K562 (cell line): ENCODE results near the gene PRODH2. TPM values are rescaled to one million over a fixed set of nuclear protein-coding genes. Genes with fewer than 3 reads are reported as not detected.

Experiments used
- CBFB ChIP-seq: sonication (generic); formaldehyde crosslinking; IDR thresholded peaks from 2 replicates; pipeline ENCODE4 v1.4.0; 2020; ENCODE audit warnings: mild to moderate bottlenecking, missing genetic modification reagents
- FOS ChIP-seq: IDR thresholded peaks from 3 replicates; pipeline ENCODE4 v1.6.1; 2011; ENCODE audit not compliant: insufficient read length; ENCODE audit errors: extremely low read depth
- FOXM1 ChIP-seq, 2 experiments: fragments of 450-650 bp in 1 of 2; sonication (generic) in 1 of 2; formaldehyde crosslinking in 1 of 2; IDR thresholded peaks; 2 replicates each; pipeline versions ENCODE4 v1.6.1 to v1.9.0; 2017 to 2022; ENCODE audit warnings: low read depth in 2 of 2, mild to moderate bottlenecking in 2 of 2, missing genetic modification reagents in 1 of 2, moderate library complexity in 1 of 2
- HCFC1 ChIP-seq: IDR thresholded peaks from 2 replicates; pipeline ENCODE4 v1.6.1; 2012; ENCODE audit warnings: low read depth, low read length, improper control_type of control experiment
- L3MBTL2 ChIP-seq: fragments of 450-650 bp; IDR thresholded peaks from 2 replicates; pipeline ENCODE4 v1.6.1; 2016; ENCODE audit warnings: mild to moderate bottlenecking, moderate library complexity
- LCOR ChIP-seq: sonication (generic); formaldehyde crosslinking; IDR thresholded peaks from 2 replicates; pipeline ENCODE4 v1.8.0; 2022; ENCODE audit warnings: mild to moderate bottlenecking, missing genetic modification reagents
- MCM5 ChIP-seq: fragments of 450-650 bp; IDR thresholded peaks from 2 replicates; pipeline ENCODE4 v1.6.1; 2016; ENCODE audit warnings: low read depth
- MLX ChIP-seq, 2 experiments: fragments of 450-650 bp in 1 of 2; sonication (generic) in 1 of 2; formaldehyde crosslinking; conservative IDR thresholded peaks; 2 replicates each; pipeline versions ENCODE4 v1.4.0 to v1.8.1; 2020 to 2022; ENCODE audit warnings: mild to moderate bottlenecking in 1 of 2, missing genetic modification reagents in 1 of 2
- NR2F6 ChIP-seq: fragments of 450-650 bp; formaldehyde crosslinking; IDR thresholded peaks from 2 replicates; pipeline ENCODE4 v1.4.0; 2020; ENCODE audit warnings: mild to moderate bottlenecking
- PHB2 ChIP-seq: fragments of 450-650 bp; IDR thresholded peaks from 2 replicates; pipeline ENCODE4 v1.6.1; 2017; ENCODE audit warnings: low read depth
- YY1 ChIP-seq, 3 experiments: IDR thresholded peaks; 2 replicates each; pipeline ENCODE4 v1.6.1; 2011; ENCODE audit warnings: low read length in 2 of 3, mild to moderate bottlenecking in 2 of 3, moderate library complexity in 2 of 3, borderline replicate concordance in 1 of 3, control low read depth in 1 of 3, low read depth in 1 of 3; ENCODE audit not compliant: insufficient read depth in 3 of 3, insufficient replicate concordance in 2 of 3, control insufficient read depth in 1 of 3, insufficient read length in 1 of 3; ENCODE audit errors: extremely low read depth in 1 of 3
- polyA plus RNA-seq, 8 experiments: library from polyadenylated mRNA; depleted of rRNA in 4 of 8; stranded (reverse) in 5 of 8; unstranded in 3 of 8; fragments of >200 nt; fragmentation: Nextera tagmentation in 2 of 8; fragmentation: Illumina TruSeq in 1 of 8; extraction: Ambion mirVana in 2 of 8; extraction: Trizol in 1 of 8; gene quantifications; 2 replicates each; pipeline versions ENCODE4 v1.2.1 to v1.2.3, GENCODE V29; 2011 to 2014; ENCODE audit warnings: inconsistent platforms in 1 of 8, missing spikeins in 1 of 8
- total RNA-seq, 7 experiments: library from RNA; depleted of rRNA in 6 of 7; stranded (reverse); fragments of >200 nt in 6 of 7; fragmentation: Illumina TruSeq in 2 of 7; extraction: Trizol in 2 of 7; gene quantifications; 2 replicates each; pipeline versions ENCODE4 v1.2.1 to v1.2.3, GENCODE V29; 2011 to 2021; ENCODE audit warnings: low replicate concordance in 1 of 7
- TF ChIP-seq, protein P1 (sequence below): fragments of 250-450 bp; sonication (Bioruptor Pico); IDR thresholded peaks from 2 replicates; pipeline ENCODE4 v1.4.0; 2020; ENCODE audit warnings: mild to moderate bottlenecking, moderate library complexity
- TF ChIP-seq, protein P2 (sequence below), 2 experiments: fragments of 450-650 bp; formaldehyde crosslinking in 1 of 2; IDR thresholded peaks; 2 replicates each; pipeline versions ENCODE4 v1.4.0 to v1.6.1; 2014 to 2020; ENCODE audit warnings: mild to moderate bottlenecking in 2 of 2, borderline replicate concordance in 1 of 2, low read depth in 1 of 2
- TF ChIP-seq, protein P3 (sequence below): fragments of 450-650 bp; IDR thresholded peaks from 2 replicates; pipeline ENCODE4 v1.6.1; 2014; ENCODE audit warnings: low read depth, mild to moderate bottlenecking, moderate library complexity, borderline replicate concordance

Gene PRODH2
- total and polyA plus RNA-seq, 9 of the 15 experiments (the other 6 are each of a cell fraction or from before 2014, with no cell fraction given) = not detected

DNA sequence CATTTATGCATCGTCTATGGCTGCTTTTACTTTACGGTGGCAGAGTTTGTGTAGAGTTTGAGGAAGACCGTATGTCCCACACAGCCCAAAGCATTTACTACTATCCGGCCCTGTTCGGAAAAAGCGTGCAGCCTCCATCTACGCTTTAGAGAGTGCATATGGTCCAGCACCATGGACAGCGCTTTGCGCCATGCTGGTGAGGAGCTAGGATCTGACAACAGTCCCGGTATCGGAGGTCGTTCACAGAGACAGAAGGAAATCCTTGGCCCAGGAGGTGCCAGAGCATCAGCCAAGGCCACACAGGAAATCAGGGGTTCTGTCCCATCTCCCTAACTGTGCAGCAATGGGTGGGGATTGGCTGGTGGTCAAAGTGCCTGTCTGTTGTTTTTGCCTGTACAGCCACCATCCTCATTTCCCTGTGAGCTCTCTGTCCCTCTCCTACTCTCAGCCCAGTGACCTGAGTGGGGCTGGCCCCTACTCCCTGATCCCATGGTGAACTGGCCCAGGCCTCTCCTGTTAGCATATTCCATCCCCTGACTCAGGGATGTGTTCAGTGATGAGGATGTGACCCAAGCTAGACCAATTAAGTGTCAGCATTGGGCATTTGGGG, 16.2 kb upstream of the PRODH2 start (continued):
- TF ChIP-seq, protein P1, sequence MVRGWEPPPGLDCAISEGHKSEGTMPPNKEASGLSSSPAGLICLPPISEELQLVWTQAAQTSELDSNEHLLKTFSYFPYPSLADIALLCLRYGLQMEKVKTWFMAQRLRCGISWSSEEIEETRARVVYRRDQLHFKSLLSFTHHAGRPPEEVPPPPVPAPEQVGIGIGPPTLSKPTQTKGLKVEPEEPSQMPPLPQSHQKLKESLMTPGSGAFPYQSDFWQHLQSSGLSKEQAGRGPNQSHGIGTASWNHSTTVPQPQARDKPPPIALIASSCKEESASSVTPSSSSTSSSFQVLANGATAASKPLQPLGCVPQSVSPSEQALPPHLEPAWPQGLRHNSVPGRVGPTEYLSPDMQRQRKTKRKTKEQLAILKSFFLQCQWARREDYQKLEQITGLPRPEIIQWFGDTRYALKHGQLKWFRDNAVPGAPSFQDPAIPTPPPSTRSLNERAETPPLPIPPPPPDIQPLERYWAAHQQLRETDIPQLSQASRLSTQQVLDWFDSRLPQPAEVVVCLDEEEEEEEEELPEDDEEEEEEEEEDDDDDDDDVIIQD (CRISPR knock-in tag) = no peak
- TF ChIP-seq HCFC1 (peak; percentile 38; the same call in 1 of the 2 replicates), PHB2 (no peak), FOS (no peak), CBFB (no peak), L3MBTL2 (no peak), MCM5 (no peak), YY1 (IDR thresholded peaks at IDR 0.05; ENCODE audit: borderline replicate concordance in 1 of 3, control insufficient read depth in 1 of 3, extremely low read depth in 1 of 3, insufficient read depth in 3 of 3, insufficient read length in 1 of 3, insufficient replicate concordance in 2 of 3, low read depth in 1 of 3, low read length in 2 of 3) (peak in 2 of 3 experiments; percentile 45 to 81), MLX (CRISPR knock-in tag; conservative IDR thresholded peaks at IDR 0.05) (0 out of 4 replicates have a peak, but pooled peaks of 1 of the 2 experiments have one; percentile 63), NR2F6 (CRISPR knock-in tag) (no peak), LCOR (peak; percentile 67; the same call in 1 of the 2 replicates), FOXM1 (IDR thresholded peaks at IDR 0.05; ENCODE audit: low read depth) (no peak), FOXM1 (CRISPR knock-in tag; IDR thresholded peaks at IDR 0.05; ENCODE audit: low read depth) (peak; percentile 80; the same call in 1 of the 2 replicates)
- TF ChIP-seq, protein P2, sequence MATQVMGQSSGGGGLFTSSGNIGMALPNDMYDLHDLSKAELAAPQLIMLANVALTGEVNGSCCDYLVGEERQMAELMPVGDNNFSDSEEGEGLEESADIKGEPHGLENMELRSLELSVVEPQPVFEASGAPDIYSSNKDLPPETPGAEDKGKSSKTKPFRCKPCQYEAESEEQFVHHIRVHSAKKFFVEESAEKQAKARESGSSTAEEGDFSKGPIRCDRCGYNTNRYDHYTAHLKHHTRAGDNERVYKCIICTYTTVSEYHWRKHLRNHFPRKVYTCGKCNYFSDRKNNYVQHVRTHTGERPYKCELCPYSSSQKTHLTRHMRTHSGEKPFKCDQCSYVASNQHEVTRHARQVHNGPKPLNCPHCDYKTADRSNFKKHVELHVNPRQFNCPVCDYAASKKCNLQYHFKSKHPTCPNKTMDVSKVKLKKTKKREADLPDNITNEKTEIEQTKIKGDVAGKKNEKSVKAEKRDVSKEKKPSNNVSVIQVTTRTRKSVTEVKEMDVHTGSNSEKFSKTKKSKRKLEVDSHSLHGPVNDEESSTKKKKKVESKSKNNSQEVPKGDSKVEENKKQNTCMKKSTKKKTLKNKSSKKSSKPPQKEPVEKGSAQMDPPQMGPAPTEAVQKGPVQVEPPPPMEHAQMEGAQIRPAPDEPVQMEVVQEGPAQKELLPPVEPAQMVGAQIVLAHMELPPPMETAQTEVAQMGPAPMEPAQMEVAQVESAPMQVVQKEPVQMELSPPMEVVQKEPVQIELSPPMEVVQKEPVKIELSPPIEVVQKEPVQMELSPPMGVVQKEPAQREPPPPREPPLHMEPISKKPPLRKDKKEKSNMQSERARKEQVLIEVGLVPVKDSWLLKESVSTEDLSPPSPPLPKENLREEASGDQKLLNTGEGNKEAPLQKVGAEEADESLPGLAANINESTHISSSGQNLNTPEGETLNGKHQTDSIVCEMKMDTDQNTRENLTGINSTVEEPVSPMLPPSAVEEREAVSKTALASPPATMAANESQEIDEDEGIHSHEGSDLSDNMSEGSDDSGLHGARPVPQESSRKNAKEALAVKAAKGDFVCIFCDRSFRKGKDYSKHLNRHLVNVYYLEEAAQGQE (IDR thresholded peaks at IDR 0.05; ENCODE audit: borderline replicate concordance) = peak; percentile 100
- TF ChIP-seq, protein P2 (CRISPR knock-in tag; IDR thresholded peaks at IDR 0.05; ENCODE audit: low read depth) = peak; percentile 98
- TF ChIP-seq, protein P3, sequence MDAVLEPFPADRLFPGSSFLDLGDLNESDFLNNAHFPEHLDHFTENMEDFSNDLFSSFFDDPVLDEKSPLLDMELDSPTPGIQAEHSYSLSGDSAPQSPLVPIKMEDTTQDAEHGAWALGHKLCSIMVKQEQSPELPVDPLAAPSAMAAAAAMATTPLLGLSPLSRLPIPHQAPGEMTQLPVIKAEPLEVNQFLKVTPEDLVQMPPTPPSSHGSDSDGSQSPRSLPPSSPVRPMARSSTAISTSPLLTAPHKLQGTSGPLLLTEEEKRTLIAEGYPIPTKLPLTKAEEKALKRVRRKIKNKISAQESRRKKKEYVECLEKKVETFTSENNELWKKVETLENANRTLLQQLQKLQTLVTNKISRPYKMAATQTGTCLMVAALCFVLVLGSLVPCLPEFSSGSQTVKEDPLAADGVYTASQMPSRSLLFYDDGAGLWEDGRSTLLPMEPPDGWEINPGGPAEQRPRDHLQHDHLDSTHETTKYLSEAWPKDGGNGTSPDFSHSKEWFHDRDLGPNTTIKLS = no peak
